Activated naive CD4-positive, alpha-beta T cell treated with anti-CD3 and anti-CD28 coated beads for 36 hours (primary cell): Measurements from ENCODE around the gene MRAS. TPM values are rescaled to one million over a fixed set of nuclear protein-coding genes. Genes with fewer than 3 reads are reported as not detected.
"Not testable (repeated sequence)": the region's sequence is repeated elsewhere in the genome, so short reads cannot be mapped to it uniquely, and the experiment has no call there.

Experiments used
- CTCF ChIA-PET: fragments of 350-600 bp; sonication (Branson Sonifier 250); formaldehyde crosslinking; loops from one replicate; lab custom pipeline; 2021; ENCODE audit warnings: antibody characterized with exemption; lab: Charles Lee
- DNase-seq: peaks from one replicate; pipeline ENCODE4 v3.0.0-alpha.2; 2020
- H3K27ac Mint-ChIP-seq: one replicate; pipeline ENCODE4 v1.8.0; 2021; ENCODE audit warnings: mild to moderate bottlenecking, mixed read lengths
- H3K27me3 Mint-ChIP-seq: one replicate; pipeline ENCODE4 v1.8.0; 2021; ENCODE audit warnings: low read depth, mixed read lengths
- H3K36me3 Mint-ChIP-seq: one replicate; pipeline ENCODE4 v1.8.0; 2021; ENCODE audit warnings: low read depth, mixed read lengths
- H3K4me1 Mint-ChIP-seq: one replicate; pipeline ENCODE4 v1.8.0; 2021; ENCODE audit warnings: low read depth, mixed read lengths
- H3K4me3 Mint-ChIP-seq: one replicate; pipeline ENCODE4 v1.8.0; 2021; ENCODE audit warnings: mild to moderate bottlenecking, moderate library complexity, mixed read lengths
- H3K9me3 Mint-ChIP-seq: one replicate; pipeline ENCODE4 v1.8.0; 2021; ENCODE audit warnings: mixed read lengths
- intact Hi-C: fragments of 100-400 bp; cut with micrococcal nuclease; formaldehyde crosslinking; loops from one replicate; pipeline ENCODE4 v1.15.1; 2023
- total RNA-seq, 2 experiments: library from RNA; stranded (reverse); gene quantifications; one replicate each; pipeline ENCODE4 v1.2.3, GENCODE V29; 2021

MRAS gene
- total RNA-seq, 2 experiments from 2014 or later: 0.52 to 0.62 TPM

DNA sequence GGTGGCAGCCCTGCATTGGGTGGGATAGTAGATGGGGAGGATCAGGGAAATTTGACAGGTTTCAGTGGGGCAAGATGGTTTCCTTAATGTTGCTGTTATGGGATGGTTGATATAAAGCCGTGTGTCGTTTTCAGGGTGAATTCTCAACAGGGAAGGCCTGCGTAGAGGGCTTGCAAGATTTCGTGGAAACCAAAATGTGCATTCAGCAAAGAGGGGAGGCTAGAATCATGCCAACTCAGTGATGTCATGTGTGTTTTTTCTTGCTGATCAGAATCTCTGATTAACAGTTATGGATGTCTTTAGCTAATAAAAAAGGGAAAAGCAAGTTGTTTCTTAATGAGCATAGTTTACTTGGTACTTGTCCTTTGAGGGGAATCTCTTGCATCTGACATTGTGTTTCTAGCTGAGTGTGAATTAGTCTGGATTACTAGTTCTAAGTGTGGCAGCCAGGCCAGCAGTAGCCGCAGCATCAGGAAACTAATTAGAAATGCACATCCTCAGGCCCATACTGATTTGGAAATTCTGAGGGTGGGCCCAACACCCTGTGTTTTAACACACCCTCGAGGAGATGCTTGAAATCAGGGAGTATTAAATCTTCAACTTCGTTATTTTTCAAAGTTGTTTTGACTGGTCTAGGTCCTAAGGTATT, 24.8 kb downstream of the MRAS start:
- DNase-seq: no peak
- no peak overlapping the region for H3K27ac Mint-ChIP-seq
- H3K4me1 Mint-ChIP-seq: no peaks in the 10 kb centered on the region
- CTCF ChIA-PET: no interaction called here
- H3K4me3 Mint-ChIP-seq: no peak overlapping the region
- no peaks in the 10 kb centered on the region for H3K9me3 Mint-ChIP-seq
- H3K36me3 Mint-ChIP-seq: no peaks in the 10 kb centered on the region
- intact Hi-C loops: no loop called here
- H3K27me3 Mint-ChIP-seq: peaks cover 7% of the 10 kb centered on the region

DNA sequence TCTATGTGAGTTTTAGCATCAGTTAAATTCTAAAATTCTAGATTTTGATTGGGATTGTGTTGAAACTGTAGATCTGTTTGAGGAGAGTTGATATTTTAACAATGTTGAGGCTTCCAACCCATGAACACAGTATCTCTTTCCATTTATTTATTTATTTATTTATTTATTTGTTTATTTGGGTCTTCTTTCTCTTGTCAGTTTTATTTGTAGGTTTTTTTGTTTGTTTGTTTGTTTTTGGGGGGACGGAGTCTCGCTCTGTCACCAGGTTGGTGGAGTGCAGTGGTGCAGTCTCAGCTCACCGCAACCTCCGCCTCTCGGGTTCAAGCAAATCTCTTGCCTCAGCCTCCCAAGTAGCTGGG, 25.3 kb downstream of the MRAS start:
- H3K36me3 Mint-ChIP-seq: no peaks in the 10 kb centered on the region
- H3K4me3 Mint-ChIP-seq: no peak overlapping the region
- peaks cover 7% of the 10 kb centered on the region for H3K27me3 Mint-ChIP-seq
- no peak overlapping the region for H3K27ac Mint-ChIP-seq
- CTCF ChIA-PET: no interaction called here
- no peaks in the 10 kb centered on the region for H3K9me3 Mint-ChIP-seq
- intact Hi-C loops: no loop called here
- no peaks in the 10 kb centered on the region for H3K4me1 Mint-ChIP-seq
- DNase-seq: no peak

DNA sequence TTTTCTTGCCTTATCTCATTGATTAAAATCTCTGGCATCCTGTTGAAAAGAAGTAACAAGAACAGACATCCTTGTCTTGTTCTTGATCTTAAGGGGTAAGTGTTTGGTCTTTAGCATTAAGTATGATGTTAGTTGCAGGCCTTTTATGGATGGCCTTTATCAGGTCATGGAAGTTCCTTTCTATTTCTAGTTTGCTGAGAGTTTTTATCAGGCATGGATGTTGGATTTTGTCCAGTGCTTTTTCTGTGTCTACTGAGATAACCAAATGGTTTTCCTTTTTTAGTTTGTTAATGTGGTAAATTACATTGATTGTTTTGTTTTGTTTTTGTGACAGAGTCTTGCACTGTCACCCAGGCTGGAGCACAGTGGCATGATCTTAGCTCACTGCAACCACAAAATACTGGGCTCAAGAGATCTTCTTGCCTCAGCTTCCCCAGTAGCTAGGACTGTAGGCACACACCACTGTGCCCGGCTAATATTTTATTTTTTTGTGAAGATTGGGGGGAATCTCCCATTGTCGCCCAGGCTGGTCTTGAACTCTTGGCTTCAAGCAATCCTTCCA, 26.3 kb downstream of the MRAS start:
- CTCF ChIA-PET: no interaction called here
- H3K27ac Mint-ChIP-seq: no peak overlapping the region
- H3K9me3 Mint-ChIP-seq: no peaks in the 10 kb centered on the region
- no peaks in the 10 kb centered on the region for H3K36me3 Mint-ChIP-seq
- no peak for DNase-seq
- H3K4me3 Mint-ChIP-seq: no peak overlapping the region
- H3K27me3 Mint-ChIP-seq: peaks cover 7% of the 10 kb centered on the region
- no peaks in the 10 kb centered on the region for H3K4me1 Mint-ChIP-seq
- intact Hi-C loops: no loop called here

DNA sequence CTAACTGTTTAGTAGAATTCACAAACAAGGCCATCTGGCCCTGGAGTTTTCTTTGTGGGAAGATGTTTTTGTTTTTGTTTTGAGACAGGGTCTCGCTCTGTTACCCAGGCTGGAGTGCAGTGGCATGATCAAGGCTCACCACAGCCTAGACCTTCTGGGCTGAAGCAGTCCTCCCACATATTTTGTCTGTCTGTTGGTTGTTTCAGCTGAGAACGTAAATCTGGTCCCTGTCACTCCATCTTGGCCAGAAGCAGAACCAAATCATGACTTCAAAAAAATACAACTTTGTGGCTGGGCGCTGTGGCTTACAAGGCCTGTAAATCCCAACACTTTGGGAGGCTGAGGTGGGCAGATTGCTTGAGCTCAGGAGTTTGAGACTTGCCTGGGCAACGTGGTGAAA, 27.1 kb downstream of the MRAS start:
- no peak overlapping the region for H3K27ac Mint-ChIP-seq
- H3K4me3 Mint-ChIP-seq: no peak overlapping the region
- no peaks in the 10 kb centered on the region for H3K9me3 Mint-ChIP-seq
- H3K4me1 Mint-ChIP-seq: no peaks in the 10 kb centered on the region
- no peak for DNase-seq
- CTCF ChIA-PET: no interaction called here
- H3K36me3 Mint-ChIP-seq: no peaks in the 10 kb centered on the region
- intact Hi-C loops: no loop called here
- peaks cover 7% of the 10 kb centered on the region for H3K27me3 Mint-ChIP-seq

DNA sequence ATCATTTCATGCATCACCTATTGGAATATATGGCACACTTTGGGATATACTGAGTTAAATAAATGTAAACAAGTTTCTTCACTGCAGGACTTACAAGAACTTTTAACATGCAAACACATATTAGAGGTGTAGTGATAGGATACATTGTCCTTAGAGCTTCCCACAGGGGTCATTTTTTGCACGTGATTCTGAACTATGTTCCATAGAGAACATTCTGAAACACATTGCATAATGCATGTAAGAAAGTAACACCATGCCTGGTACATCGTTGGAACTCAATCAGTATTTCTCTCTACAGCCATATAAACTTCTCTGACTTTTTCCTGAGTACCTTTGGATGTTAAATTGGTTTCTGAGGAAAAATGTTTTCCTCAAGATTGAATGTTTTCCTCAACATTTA, 28.3 kb downstream of the MRAS start:
- H3K4me1 Mint-ChIP-seq: no peaks in the 10 kb centered on the region
- intact Hi-C loops: no loop called here
- no peak overlapping the region for H3K4me3 Mint-ChIP-seq
- H3K27me3 Mint-ChIP-seq: peaks cover 2% of the 10 kb centered on the region
- DNase-seq: no peak
- CTCF ChIA-PET: no interaction called here
- no peaks in the 10 kb centered on the region for H3K36me3 Mint-ChIP-seq
- no peaks in the 10 kb centered on the region for H3K9me3 Mint-ChIP-seq
- H3K27ac Mint-ChIP-seq: no peak overlapping the region

DNA sequence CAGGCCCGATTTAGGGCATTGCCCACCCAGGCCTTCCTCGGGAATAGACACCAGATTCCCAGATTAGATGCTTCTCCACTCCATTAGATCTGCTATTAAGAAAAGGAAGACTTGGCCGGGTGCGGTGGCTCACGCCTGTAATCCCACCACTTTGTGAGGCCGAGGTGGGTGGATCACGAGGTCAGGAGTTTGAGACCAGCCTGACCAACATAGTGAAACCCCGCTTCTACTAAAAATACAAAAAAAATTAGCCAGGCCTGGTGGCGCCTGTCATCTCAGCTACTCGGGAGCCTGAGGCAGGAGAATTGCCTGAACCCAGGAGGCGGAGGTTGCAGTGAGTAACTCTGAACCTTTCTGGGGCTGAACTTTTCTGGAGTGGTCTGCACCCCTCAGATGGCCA, 28.8 kb downstream of the MRAS start:
- H3K27ac Mint-ChIP-seq, DNase-seq, intact Hi-C loops, H3K27me3 Mint-ChIP-seq, H3K36me3 Mint-ChIP-seq, H3K4me1 Mint-ChIP-seq, H3K9me3 Mint-ChIP-seq, H3K4me3 Mint-ChIP-seq: not testable (repeated sequence)
- CTCF ChIA-PET: interaction anchor here (0.5 kb wide), 1 partner anchor 304 kb away, joined by 3 read pairs; no protein-coding TSS in a partner anchor

DNA sequence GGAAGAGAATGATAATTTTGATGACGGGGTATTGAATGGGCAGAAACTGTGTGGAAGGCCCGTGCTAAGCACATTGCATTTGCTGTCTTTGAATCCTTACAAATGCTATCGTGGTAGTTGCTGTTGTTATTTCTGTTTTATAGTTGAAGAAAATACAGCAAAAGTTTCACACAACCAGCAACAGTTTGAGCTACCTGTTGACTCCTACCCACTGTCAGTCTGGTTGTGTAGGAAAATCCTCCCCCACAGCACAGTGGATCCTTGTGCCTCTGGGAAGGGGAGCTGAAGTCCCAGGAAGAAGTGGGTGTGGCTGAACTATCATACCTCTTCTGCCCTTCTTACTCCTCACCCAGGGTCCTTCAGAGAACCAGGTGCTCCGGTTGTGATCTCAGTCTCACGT, 29.4 kb downstream of the MRAS start:
- Mint-ChIP-seq H3K36me3 (no peaks in the 10 kb centered on the region), H3K27me3 (peaks cover 2% of the 10 kb centered on the region), H3K4me3 (no peak overlapping the region), H3K4me1 (no peaks in the 10 kb centered on the region), H3K27ac (no peak overlapping the region), H3K9me3 (no peaks in the 10 kb centered on the region)
- CTCF ChIA-PET: interaction anchor here (0.5 kb wide), 1 partner anchor 304 kb away, joined by 3 read pairs; no protein-coding TSS in a partner anchor
- intact Hi-C loops: no loop called here
- no peak for DNase-seq

DNA sequence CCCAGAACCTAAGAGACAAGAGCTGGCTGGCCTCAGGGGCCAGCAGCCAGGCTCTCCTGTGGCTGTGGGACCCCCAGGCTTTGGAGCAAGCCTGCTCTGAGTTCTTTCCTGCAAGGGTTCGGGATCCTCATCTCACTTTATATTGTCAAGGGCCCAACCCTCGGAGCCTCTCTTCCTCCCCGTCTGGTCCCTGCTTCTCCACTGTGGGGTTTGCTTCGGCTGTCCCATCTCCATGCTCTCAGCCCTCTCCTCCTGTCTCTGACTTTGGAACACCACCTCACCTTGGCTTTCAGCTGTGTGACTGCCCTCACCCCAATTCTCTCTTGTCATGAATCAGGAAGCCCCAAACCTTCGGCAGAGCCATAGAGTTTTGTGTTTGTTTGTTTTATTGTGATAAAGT, 30.0 kb downstream of the MRAS start:
- Mint-ChIP-seq H3K36me3 (no peaks in the 10 kb centered on the region), H3K27ac (no peak overlapping the region), H3K9me3 (no peaks in the 10 kb centered on the region), H3K27me3 (peaks cover 1% of the 10 kb centered on the region), H3K4me1 (no peaks in the 10 kb centered on the region), H3K4me3 (no peak overlapping the region)
- intact Hi-C loops: no loop called here
- no peak for DNase-seq
- CTCF ChIA-PET: interaction anchor here (1.0 kb wide), 1 partner anchor 134 kb away, joined by 3 read pairs; no protein-coding TSS in a partner anchor

DNA sequence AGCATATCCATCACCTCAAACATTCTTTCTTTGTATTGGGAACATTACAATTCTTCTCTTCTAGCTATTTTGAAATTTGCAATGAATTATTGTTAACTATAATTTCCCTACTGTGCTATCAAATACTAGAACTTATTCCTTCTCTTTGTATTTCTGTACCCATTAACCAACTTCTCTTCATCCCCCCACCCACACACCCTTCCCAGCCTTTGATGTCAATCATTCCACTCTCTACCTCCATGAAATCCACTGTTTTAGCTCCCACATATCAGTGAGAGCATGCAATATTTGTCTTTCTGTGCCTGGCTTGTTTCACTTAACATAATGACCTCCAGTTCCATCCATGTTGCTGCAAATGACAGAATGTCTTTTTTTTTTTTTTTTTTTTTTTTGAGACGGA, 30.6 kb downstream of the MRAS start:
- CTCF ChIA-PET: interaction anchor here (1.0 kb wide), 1 partner anchor 133 kb away, joined by 3 read pairs; no protein-coding TSS in a partner anchor
- no peak for DNase-seq
- intact Hi-C loops: no loop called here
- Mint-ChIP-seq H3K27me3 (no peaks in the 10 kb centered on the region), H3K4me1 (no peaks in the 10 kb centered on the region), H3K27ac (no peak overlapping the region), H3K4me3 (no peak overlapping the region), H3K9me3 (no peaks in the 10 kb centered on the region), H3K36me3 (no peaks in the 10 kb centered on the region)

DNA sequence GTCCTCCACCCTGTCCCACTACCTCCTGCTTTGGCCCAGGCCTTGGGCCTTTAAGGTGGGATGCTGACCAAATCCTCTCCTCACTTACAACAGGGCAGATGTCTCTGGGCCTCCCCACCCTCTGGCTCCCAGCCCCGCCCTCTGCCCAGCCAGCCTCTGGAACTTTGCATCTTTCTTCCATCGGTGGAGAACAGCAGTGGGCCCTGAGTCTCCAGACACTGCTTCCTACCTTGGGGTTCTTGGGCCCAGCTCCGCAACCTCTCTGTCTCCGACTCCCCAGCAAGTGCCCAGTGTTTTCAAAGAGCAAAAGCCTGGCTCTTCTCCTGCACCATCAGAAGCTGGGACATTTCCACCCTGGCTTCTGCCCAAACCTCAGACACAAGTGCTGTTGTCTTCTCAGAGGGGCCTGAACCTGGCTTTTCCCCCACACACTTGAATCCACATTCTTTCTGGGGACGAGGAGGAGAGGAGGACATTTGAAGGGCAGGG, 33.1 kb downstream of the MRAS start:
- intact Hi-C loops: no loop called here
- DNase-seq: no peak
- H3K27ac Mint-ChIP-seq: no peak overlapping the region
- H3K9me3 Mint-ChIP-seq: no peaks in the 10 kb centered on the region
- no peaks in the 10 kb centered on the region for H3K4me1 Mint-ChIP-seq
- no peaks in the 10 kb centered on the region for H3K36me3 Mint-ChIP-seq
- H3K27me3 Mint-ChIP-seq: no peaks in the 10 kb centered on the region
- CTCF ChIA-PET: interaction anchor here (0.7 kb wide), 1 partner anchor 535 kb away, joined by 3 read pairs; no protein-coding TSS in a partner anchor
- no peak overlapping the region for H3K4me3 Mint-ChIP-seq

DNA sequence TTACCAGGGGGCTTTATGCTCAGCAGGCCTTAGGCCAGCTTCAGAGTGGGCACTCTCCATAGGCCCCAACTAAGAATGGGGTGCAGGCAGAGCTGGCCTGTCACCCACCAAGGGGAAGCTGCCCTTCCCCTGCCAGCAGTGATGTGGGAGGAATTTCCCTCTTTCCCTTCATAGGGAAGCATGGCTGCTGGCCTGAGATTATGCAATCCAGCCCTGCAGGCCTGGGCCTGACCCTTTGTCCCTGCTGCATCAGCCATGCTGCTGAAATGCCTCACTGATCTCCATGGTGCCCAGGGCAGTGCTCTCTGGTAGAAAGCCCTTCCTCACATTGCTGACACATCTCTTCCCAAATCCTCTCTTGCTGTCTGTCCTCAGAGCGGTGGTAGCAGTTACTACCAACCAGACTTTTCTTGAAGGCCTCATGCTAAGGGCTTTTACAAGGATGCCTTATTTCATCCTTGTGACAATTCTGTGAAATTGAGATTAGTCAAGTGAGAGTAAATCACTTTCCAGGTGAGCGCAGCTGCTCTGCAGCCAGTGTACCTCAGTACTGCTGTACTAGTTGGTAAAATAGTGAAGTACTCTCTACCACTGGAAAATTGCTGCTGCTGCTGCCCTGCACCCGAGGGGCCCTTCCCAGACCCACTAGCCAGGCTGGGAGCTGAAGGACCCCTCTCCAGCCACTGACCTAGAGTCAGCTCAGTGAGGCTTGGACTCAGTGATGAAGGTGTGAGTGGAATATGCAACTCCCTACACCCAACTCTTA, 33.8 kb downstream of the MRAS start:
- intact Hi-C loops: no loop called here
- H3K27me3 Mint-ChIP-seq: no peaks in the 10 kb centered on the region
- CTCF ChIA-PET: interaction anchor here (0.7 kb wide), 2 partner anchors 45 to 534 kb away, joined by 3 read pairs; no protein-coding TSS in a partner anchor
- no peaks in the 10 kb centered on the region for H3K9me3 Mint-ChIP-seq
- no peak overlapping the region for H3K4me3 Mint-ChIP-seq
- no peak for DNase-seq
- H3K36me3 Mint-ChIP-seq: no peaks in the 10 kb centered on the region
- H3K4me1 Mint-ChIP-seq: no peaks in the 10 kb centered on the region
- no peak overlapping the region for H3K27ac Mint-ChIP-seq

DNA sequence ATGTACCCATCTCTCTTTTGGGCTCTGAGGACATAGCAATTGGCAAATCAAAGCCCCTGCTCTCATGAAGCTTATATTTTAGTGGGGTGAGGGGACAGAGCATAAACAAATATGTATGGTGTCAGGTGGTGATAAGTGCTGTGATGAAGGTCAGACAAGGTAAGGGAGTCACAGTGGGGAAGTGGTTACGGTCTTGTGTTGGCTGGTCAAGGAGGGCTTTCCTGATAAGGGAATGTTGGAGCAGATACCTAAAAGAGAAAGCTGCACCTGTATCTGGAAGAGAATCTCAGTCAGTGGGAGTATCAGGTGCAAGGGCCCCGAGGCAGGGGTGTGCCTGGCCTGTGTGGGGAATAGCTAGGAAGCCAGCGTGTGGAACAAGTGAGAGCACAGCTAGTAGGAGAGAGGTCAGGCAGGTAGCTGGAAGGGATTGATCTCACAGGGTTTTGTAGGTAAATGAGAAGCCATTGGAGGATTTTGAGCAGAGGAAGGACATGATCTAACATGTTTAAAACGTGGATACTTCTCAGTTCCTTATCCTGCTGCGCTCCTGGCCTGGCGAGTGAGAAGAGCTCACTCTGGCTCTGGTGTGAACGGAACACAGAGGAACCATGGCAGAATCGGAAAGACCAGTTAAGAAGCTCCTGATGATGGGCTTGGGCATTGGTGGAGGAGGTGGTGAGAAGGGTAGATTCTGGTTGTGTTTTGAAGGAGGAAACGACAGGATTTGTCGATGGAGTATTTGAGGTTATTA, 35.5 kb downstream of the MRAS start:
- CTCF ChIA-PET: interaction anchor here (0.6 kb wide), 1 partner anchor 524 kb away, joined by 3 read pairs; no protein-coding TSS in a partner anchor
- intact Hi-C loops: no loop called here
- Mint-ChIP-seq H3K27me3 (no peaks in the 10 kb centered on the region), H3K9me3 (no peaks in the 10 kb centered on the region), H3K36me3 (no peaks in the 10 kb centered on the region), H3K4me1 (no peaks in the 10 kb centered on the region), H3K4me3 (no peak overlapping the region), H3K27ac (no peak overlapping the region)
- DNase-seq: no peak
